HepG2 (cell line): ENCODE results near the gene ZFHX3. TPM values are rescaled to one million over a fixed set of nuclear protein-coding genes. Genes with fewer than 3 reads are reported as not detected.

Source experiments
- BHLHE40 ChIP-seq: IDR thresholded peaks from 2 replicates; pipeline ENCODE4 v1.6.1; 2011; ENCODE audit warnings: low read length, improper control_type of control experiment
- CBX5 ChIP-seq: sonication (generic); formaldehyde crosslinking; IDR thresholded peaks from 2 replicates; pipeline ENCODE4 v1.4.0; 2020; ENCODE audit warnings: missing genetic modification reagents, borderline replicate concordance
- DMAP1 ChIP-seq: IDR thresholded peaks from 2 replicates; pipeline ENCODE4 v1.6.1; 2016
- FOXA3 ChIP-seq: IDR thresholded peaks from 2 replicates; pipeline ENCODE4 v1.6.1; 2016; ENCODE audit warnings: missing genetic modification reagents, missing compliant biosample characterization
- MIER3 ChIP-seq: IDR thresholded peaks from 2 replicates; pipeline ENCODE4 v1.6.1; 2016; ENCODE audit warnings: missing compliant biosample characterization, borderline replicate concordance
- RBM39 ChIP-seq: fragments of 200-400 bp; formaldehyde crosslinking; IDR thresholded peaks from one replicate; pipeline ENCODE4 v1.6.1; 2018; ENCODE audit warnings: antibody characterized with exemption, mild to moderate bottlenecking, low read depth, low read length; ENCODE audit not compliant: poor library complexity, severe bottlenecking
- SOX5 ChIP-seq: IDR thresholded peaks from 2 replicates; pipeline ENCODE4 v1.6.1; 2016; ENCODE audit warnings: borderline replicate concordance
- ZNF570 ChIP-seq: sonication (generic); formaldehyde crosslinking; IDR thresholded peaks from 2 replicates; pipeline ENCODE4 v1.4.0; 2020; ENCODE audit warnings: mild to moderate bottlenecking, missing genetic modification reagents, borderline replicate concordance
- polyA plus RNA-seq, 8 experiments: library from polyadenylated mRNA; depleted of rRNA in 3 of 8; stranded (reverse) in 7 of 8; unstranded in 1 of 8; fragments of >200 nt; fragmentation: Illumina TruSeq in 4 of 8; extraction: Trizol in 4 of 8; gene quantifications; 2 replicates each; pipeline versions ENCODE4 v1.2.1 to v1.2.3, GENCODE V29; 2011 to 2016; ENCODE audit warnings: low read depth in 4 of 8, missing spikeins in 1 of 8, mixed read lengths in 1 of 8; ENCODE audit not compliant: insufficient read depth in 1 of 8
- total RNA-seq, 5 experiments: library from RNA; depleted of rRNA; stranded (reverse); fragments of >200 nt; fragmentation: Illumina TruSeq; extraction: Trizol; gene quantifications; 2 replicates each; pipeline ENCODE4 v1.2.3, GENCODE V29; 2016; ENCODE audit warnings: low read depth in 1 of 5
- TF ChIP-seq, protein P1 (sequence below): sonication (generic); formaldehyde crosslinking; IDR thresholded peaks from 2 replicates; pipeline ENCODE4 v1.5.1; 2020; ENCODE audit warnings: missing genetic modification reagents, mild to moderate bottlenecking, borderline replicate concordance
- TF ChIP-seq, protein P2 (sequence below): sonication (generic); formaldehyde crosslinking; IDR thresholded peaks from 2 replicates; pipeline ENCODE4 v1.5.1; 2020; ENCODE audit warnings: mild to moderate bottlenecking, missing genetic modification reagents, moderate library complexity
- TF ChIP-seq, protein P3 (sequence below): sonication (generic); formaldehyde crosslinking; IDR thresholded peaks from 2 replicates; pipeline ENCODE4 v1.4.0; 2020; ENCODE audit warnings: missing genetic modification reagents
- TF ChIP-seq, protein P4 (sequence below): sonication (generic); formaldehyde crosslinking; IDR thresholded peaks from 2 replicates; pipeline ENCODE4 v1.8.0; 2022; ENCODE audit warnings: missing genetic modification reagents, mild to moderate bottlenecking, borderline replicate concordance
- TF ChIP-seq, protein P5 (sequence below): sonication (generic); formaldehyde crosslinking; IDR thresholded peaks from 2 replicates; pipeline ENCODE4 v1.4.0; 2020; ENCODE audit warnings: missing genetic modification reagents, borderline replicate concordance

ZFHX3 gene
- total and polyA plus RNA-seq, 2 of the 13 experiments (the other 11 are each of a cell fraction or from before 2014, with no cell fraction given), result 5.0 to 6.0 TPM

DNA sequence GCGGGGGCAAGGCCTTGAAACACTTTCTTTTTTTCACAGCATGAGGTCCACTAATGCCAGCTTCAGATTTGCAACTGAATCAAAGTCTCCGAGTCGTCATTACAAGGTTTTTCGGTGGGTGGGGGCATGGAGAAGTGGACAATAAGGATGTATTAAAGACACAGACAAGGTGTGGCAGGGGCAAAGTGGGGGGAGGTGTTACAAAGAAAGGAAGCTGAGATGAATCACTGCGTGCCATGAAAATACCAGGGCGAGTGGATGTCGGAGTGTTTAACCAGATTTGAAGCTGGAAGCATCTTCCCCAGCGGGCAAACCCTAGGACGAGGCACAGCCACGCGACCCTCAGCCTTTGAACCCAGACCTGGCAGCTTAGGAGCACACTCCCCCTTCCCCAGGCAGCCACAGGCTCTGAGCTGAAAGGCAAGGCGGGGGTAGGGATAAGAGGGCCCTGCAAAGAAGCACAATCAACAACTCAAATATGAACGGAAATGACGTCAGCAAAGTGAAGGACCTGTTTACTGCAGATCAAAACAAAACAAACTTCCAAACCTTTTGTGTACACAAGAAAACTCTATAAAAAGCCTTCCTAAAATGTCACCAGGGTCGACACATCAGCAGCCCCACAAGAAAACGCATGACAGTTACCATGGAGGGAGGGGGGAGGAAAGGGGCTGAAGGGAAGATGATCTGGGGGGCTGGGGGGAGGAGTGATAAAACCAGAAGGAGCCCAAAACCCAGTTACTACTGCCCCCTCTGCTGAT lies 5.6 kb upstream of the ZFHX3 start (continued):
- TF ChIP-seq, protein P1, sequence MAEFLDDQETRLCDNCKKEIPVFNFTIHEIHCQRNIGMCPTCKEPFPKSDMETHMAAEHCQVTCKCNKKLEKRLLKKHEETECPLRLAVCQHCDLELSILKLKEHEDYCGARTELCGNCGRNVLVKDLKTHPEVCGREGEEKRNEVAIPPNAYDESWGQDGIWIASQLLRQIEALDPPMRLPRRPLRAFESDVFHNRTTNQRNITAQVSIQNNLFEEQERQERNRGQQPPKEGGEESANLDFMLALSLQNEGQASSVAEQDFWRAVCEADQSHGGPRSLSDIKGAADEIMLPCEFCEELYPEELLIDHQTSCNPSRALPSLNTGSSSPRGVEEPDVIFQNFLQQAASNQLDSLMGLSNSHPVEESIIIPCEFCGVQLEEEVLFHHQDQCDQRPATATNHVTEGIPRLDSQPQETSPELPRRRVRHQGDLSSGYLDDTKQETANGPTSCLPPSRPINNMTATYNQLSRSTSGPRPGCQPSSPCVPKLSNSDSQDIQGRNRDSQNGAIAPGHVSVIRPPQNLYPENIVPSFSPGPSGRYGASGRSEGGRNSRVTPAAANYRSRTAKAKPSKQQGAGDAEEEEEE (CRISPR knock-in tag), result 0 out of 2 replicates have a peak, but pooled peaks have one; percentile 42
- TF ChIP-seq ZNF570 (CRISPR knock-in tag), result no peak
- TF ChIP-seq BHLHE40, result peak; percentile 29
- TF ChIP-seq DMAP1, result peak; percentile 74
- TF ChIP-seq, protein P2, sequence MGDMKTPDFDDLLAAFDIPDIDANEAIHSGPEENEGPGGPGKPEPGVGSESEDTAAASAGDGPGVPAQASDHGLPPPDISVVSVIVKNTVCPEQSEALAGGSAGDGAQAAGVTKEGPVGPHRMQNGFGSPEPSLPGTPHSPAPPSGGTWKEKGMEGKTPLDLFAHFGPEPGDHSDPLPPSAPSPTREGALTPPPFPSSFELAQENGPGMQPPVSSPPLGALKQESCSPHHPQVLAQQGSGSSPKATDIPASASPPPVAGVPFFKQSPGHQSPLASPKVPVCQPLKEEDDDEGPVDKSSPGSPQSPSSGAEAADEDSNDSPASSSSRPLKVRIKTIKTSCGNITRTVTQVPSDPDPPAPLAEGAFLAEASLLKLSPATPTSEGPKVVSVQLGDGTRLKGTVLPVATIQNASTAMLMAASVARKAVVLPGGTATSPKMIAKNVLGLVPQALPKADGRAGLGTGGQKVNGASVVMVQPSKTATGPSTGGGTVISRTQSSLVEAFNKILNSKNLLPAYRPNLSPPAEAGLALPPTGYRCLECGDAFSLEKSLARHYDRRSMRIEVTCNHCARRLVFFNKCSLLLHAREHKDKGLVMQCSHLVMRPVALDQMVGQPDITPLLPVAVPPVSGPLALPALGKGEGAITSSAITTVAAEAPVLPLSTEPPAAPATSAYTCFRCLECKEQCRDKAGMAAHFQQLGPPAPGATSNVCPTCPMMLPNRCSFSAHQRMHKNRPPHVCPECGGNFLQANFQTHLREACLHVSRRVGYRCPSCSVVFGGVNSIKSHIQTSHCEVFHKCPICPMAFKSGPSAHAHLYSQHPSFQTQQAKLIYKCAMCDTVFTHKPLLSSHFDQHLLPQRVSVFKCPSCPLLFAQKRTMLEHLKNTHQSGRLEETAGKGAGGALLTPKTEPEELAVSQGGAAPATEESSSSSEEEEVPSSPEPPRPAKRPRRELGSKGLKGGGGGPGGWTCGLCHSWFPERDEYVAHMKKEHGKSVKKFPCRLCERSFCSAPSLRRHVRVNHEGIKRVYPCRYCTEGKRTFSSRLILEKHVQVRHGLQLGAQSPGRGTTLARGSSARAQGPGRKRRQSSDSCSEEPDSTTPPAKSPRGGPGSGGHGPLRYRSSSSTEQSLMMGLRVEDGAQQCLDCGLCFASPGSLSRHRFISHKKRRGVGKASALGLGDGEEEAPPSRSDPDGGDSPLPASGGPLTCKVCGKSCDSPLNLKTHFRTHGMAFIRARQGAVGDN (CRISPR knock-in tag), result peak; percentile 98
- peak; percentile 82; the same call in 1 of the 2 replicates for TF ChIP-seq MIER3 (CRISPR knock-in tag)
- TF ChIP-seq, protein P3, sequence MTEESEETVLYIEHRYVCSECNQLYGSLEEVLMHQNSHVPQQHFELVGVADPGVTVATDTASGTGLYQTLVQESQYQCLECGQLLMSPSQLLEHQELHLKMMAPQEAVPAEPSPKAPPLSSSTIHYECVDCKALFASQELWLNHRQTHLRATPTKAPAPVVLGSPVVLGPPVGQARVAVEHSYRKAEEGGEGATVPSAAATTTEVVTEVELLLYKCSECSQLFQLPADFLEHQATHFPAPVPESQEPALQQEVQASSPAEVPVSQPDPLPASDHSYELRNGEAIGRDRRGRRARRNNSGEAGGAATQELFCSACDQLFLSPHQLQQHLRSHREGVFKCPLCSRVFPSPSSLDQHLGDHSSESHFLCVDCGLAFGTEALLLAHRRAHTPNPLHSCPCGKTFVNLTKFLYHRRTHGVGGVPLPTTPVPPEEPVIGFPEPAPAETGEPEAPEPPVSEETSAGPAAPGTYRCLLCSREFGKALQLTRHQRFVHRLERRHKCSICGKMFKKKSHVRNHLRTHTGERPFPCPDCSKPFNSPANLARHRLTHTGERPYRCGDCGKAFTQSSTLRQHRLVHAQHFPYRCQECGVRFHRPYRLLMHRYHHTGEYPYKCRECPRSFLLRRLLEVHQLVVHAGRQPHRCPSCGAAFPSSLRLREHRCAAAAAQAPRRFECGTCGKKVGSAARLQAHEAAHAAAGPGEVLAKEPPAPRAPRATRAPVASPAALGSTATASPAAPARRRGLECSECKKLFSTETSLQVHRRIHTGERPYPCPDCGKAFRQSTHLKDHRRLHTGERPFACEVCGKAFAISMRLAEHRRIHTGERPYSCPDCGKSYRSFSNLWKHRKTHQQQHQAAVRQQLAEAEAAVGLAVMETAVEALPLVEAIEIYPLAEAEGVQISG, result peak; percentile 50
- TF ChIP-seq, protein P4, sequence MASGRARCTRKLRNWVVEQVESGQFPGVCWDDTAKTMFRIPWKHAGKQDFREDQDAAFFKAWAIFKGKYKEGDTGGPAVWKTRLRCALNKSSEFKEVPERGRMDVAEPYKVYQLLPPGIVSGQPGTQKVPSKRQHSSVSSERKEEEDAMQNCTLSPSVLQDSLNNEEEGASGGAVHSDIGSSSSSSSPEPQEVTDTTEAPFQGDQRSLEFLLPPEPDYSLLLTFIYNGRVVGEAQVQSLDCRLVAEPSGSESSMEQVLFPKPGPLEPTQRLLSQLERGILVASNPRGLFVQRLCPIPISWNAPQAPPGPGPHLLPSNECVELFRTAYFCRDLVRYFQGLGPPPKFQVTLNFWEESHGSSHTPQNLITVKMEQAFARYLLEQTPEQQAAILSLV (CRISPR knock-in tag), result peak; percentile 93
- peak; percentile 85 for TF ChIP-seq FOXA3
- TF ChIP-seq, protein P5, sequence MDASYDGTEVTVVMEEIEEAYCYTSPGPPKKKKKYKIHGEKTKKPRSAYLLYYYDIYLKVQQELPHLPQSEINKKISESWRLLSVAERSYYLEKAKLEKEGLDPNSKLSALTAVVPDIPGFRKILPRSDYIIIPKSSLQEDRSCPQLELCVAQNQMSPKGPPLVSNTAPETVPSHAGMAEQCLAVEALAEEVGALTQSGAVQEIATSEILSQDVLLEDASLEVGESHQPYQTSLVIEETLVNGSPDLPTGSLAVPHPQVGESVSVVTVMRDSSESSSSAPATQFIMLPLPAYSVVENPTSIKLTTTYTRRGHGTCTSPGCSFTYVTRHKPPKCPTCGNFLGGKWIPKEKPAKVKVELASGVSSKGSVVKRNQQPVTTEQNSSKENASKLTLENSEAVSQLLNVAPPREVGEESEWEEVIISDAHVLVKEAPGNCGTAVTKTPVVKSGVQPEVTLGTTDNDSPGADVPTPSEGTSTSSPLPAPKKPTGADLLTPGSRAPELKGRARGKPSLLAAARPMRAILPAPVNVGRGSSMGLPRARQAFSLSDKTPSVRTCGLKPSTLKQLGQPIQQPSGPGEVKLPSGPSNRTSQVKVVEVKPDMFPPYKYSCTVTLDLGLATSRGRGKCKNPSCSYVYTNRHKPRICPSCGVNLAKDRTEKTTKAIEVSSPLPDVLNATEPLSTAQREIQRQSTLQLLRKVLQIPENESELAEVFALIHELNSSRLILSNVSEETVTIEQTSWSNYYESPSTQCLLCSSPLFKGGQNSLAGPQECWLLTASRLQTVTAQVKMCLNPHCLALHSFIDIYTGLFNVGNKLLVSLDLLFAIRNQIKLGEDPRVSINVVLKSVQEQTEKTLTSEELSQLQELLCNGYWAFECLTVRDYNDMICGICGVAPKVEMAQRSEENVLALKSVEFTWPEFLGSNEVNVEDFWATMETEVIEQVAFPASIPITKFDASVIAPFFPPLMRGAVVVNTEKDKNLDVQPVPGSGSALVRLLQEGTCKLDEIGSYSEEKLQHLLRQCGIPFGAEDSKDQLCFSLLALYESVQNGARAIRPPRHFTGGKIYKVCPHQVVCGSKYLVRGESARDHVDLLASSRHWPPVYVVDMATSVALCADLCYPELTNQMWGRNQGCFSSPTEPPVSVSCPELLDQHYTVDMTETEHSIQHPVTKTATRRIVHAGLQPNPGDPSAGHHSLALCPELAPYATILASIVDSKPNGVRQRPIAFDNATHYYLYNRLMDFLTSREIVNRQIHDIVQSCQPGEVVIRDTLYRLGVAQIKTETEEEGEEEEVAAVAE, result peak; percentile 40; the same call in 1 of the 2 replicates
- peak; percentile 56; the same call in 1 of the 2 replicates for TF ChIP-seq SOX5
- TF ChIP-seq CBX5 (CRISPR knock-in tag), result no peak; the same call in 1 of the 2 replicates
- TF ChIP-seq RBM39, result no peak
